Common myeloid progenitor, CD34-positive (primary cell): ENCODE data around the gene ARPP21.
A peak's percentile ranks its signal among the peaks of the same experiment; 100 is the strongest.

ENCODE experiments used
- CTCF ChIA-PET: fragments of 350-600 bp; sonication (Branson Sonifier 250); formaldehyde crosslinking; loops from one replicate; lab custom pipeline; 2021; ENCODE audit warnings: antibody characterized with exemption; lab: Charles Lee
- POLR2A ChIA-PET: fragments of 350-600 bp; sonication (Branson Sonifier 250); formaldehyde crosslinking; loops from one replicate; lab custom pipeline; 2021; ENCODE audit warnings: antibody characterized with exemption; lab: Charles Lee
- DNase-seq, 3 donors: peaks; one replicate each; pipeline versions ENCODE4 v3.0.0 to v3.0.0-alpha.2; 2013
- H3K27ac ChIP-seq, 2 experiments: 1 replicate in 1 of 2; 2 replicates in 1 of 2; pipeline ENCODE4 v1.7.0; 2013; ENCODE audit warnings: inconsistent platforms in 2 of 2, low read length in 2 of 2, mild to moderate bottlenecking in 2 of 2, low read depth in 1 of 2, moderate library complexity in 1 of 2; ENCODE audit not compliant: severe bottlenecking in 2 of 2, insufficient read depth in 1 of 2, poor library complexity in 1 of 2
- H3K27me3 ChIP-seq, 5 experiments: replicated peaks in 2 of 5; 1 replicate in 3 of 5; 2 replicates in 2 of 5; pipeline versions ENCODE4 v1.6.1 to v1.7.0; 2013; ENCODE audit warnings: low read length in 4 of 5, mild to moderate bottlenecking in 2 of 5, moderate library complexity in 2 of 5, inconsistent platforms in 1 of 5; ENCODE audit not compliant: insufficient read depth in 5 of 5, control insufficient read depth in 4 of 5
- H3K36me3 ChIP-seq, 4 experiments: 1 replicate in 2 of 4; 2 replicates in 2 of 4; pipeline versions ENCODE4 v1.6.1 to v1.7.0; 2013; ENCODE audit warnings: low read length in 3 of 4, control low read depth in 1 of 4, mild to moderate bottlenecking in 1 of 4; ENCODE audit not compliant: control insufficient read depth in 4 of 4, insufficient read depth in 4 of 4
- H3K4me1 ChIP-seq, 4 experiments: 1 replicate in 3 of 4; 2 replicates in 1 of 4; pipeline versions ENCODE4 v1.6.1 to v1.7.1; 2013; ENCODE audit warnings: low read length in 3 of 4, mild to moderate bottlenecking in 3 of 4, control low read depth in 1 of 4, inconsistent platforms in 1 of 4, moderate library complexity in 1 of 4; ENCODE audit not compliant: control insufficient read depth in 4 of 4, insufficient read depth in 4 of 4; ENCODE audit errors: control extremely low read depth in 1 of 4
- H3K4me3 ChIP-seq, 7 experiments: 1 replicate in 4 of 7; 2 replicates in 3 of 7; pipeline versions ENCODE4 v1.5.1 to v1.7.0; 2013; ENCODE audit warnings: mild to moderate bottlenecking in 7 of 7, low read length in 6 of 7, moderate library complexity in 6 of 7, inconsistent platforms in 2 of 7, low read depth in 2 of 7, control low read depth in 1 of 7; ENCODE audit not compliant: insufficient read depth in 4 of 7, control insufficient read depth in 1 of 7; ENCODE audit errors: extremely low read depth in 1 of 7
- H3K9me3 ChIP-seq, 5 experiments: 1 replicate in 4 of 5; 2 replicates in 1 of 5; pipeline versions ENCODE4 v1.6.1 to v1.7.1; 2013; ENCODE audit warnings: low read length in 4 of 5, mild to moderate bottlenecking in 2 of 5, inconsistent platforms in 1 of 5, low read depth in 1 of 5, moderate library complexity in 1 of 5; ENCODE audit not compliant: control insufficient read depth in 4 of 5, insufficient read depth in 2 of 5; ENCODE audit errors: control extremely low read depth in 1 of 5
- WGBS: methylation state at CpG from one replicate; pipeline ENCODE4 v1.1.5; 2013; ENCODE audit not compliant: insufficient coverage; 5-methylcytosine and 5-hydroxymethylcytosine counted together

ARPP21 gene

GRCh38 chr3:35708394-35709271 is 69.3 kb downstream of the ARPP21 start:
- H3K27ac ChIP-seq, result no peak overlapping the region
- ChIA-PET POLR2A (no interaction called here), CTCF (no interaction called here)
- H3K9me3 ChIP-seq, result no peaks in the 10 kb centered on the region
- peaks cover 0 to 7% (median 0%) of the 10 kb centered on the region in 5 experiments for H3K27me3 ChIP-seq
- H3K36me3 ChIP-seq, result no peaks in the 10 kb centered on the region
- peak in 2 of 3 donors; percentile 1 to 26 for DNase-seq
- 36% methylated on average over 5 of the region's 8 CpGs for WGBS
- no peak overlapping the region for H3K4me3 ChIP-seq
- H3K4me1 ChIP-seq, result peaks cover 0 to 12% (median 5%) of the 10 kb centered on the region in 4 experiments

GRCh38 chr3:35709691-35710090 is 70.4 kb downstream of the ARPP21 start:
- H3K4me1 ChIP-seq, result peaks cover 0 to 12% (median 5%) of the 10 kb centered on the region in 4 experiments
- no peak for DNase-seq
- no peak overlapping the region for H3K27ac ChIP-seq
- CTCF ChIA-PET, result no interaction called here
- H3K36me3 ChIP-seq, result no peaks in the 10 kb centered on the region
- 100% methylated on average over 3 of the region's 3 CpGs for WGBS
- peaks cover 0 to 7% (median 0%) of the 10 kb centered on the region in 5 experiments for H3K27me3 ChIP-seq
- no peak overlapping the region for H3K4me3 ChIP-seq
- H3K9me3 ChIP-seq, result no peaks in the 10 kb centered on the region
- POLR2A ChIA-PET, result no interaction called here

GRCh38 chr3:35710554-35710953 is 71.2 kb downstream of the ARPP21 start:
- CTCF ChIA-PET, result no interaction called here
- no peak for DNase-seq

GRCh38 chr3:35718921-35719320 is 79.6 kb downstream of the ARPP21 start:
- Histone ChIP-seq H3K27me3 (peaks cover 0 to 2% (median 0%) of the 10 kb centered on the region in 5 experiments), H3K4me1 (no peaks in the 10 kb centered on the region), H3K27ac (no peak overlapping the region), H3K36me3 (no peaks in the 10 kb centered on the region), H3K4me3 (no peak overlapping the region), H3K9me3 (no peaks in the 10 kb centered on the region)
- ChIA-PET CTCF (interaction anchor here (0.6 kb wide), 1 partner anchor 18 kb away, joined by 5 read pairs; no protein-coding TSS in a partner anchor), POLR2A (no interaction called here)
- WGBS, result no CpG with 5 or more reads among the region's 1 CpG
- DNase-seq, result no peak

More at GRCh38 chr3:35710554-35710953, 71.2 kb downstream of the ARPP21 start:
- Histone ChIP-seq H3K4me3 (no peak overlapping the region), H3K9me3 (no peaks in the 10 kb centered on the region), H3K4me1 (peaks cover 0 to 8% (median 3%) of the 10 kb centered on the region in 4 experiments), H3K36me3 (no peaks in the 10 kb centered on the region), H3K27me3 (peaks cover 0 to 7% (median 0%) of the 10 kb centered on the region in 5 experiments), H3K27ac (no peak overlapping the region)
- no CpG with 5 or more reads among the region's 1 CpG for WGBS
- POLR2A ChIA-PET, result no interaction called here

- Histone ChIP-seq H3K4me1 (no peaks in the 10 kb centered on the region), H3K4me3 (no peak overlapping the region), H3K27me3 (peaks cover 0 to 2% (median 0%) of the 10 kb centered on the region in 5 experiments), H3K36me3 (no peaks in the 10 kb centered on the region), H3K9me3 (no peaks in the 10 kb centered on the region), H3K27ac (no peak overlapping the region)
- 97% methylated on average over 8 of the region's 8 CpGs for WGBS
- POLR2A ChIA-PET, result no interaction called here
- no peak for DNase-seq
- CTCF ChIA-PET, result no interaction called here
Measured at GRCh38 chr3:35721628-35722027, 82.3 kb downstream of the ARPP21 start.

GRCh38 chr3:35722902-35723301 is 83.6 kb downstream of the ARPP21 start:
- CTCF ChIA-PET, result no interaction called here
- Histone ChIP-seq H3K4me1 (no peaks in the 10 kb centered on the region), H3K27me3 (peaks cover 0 to 2% (median 0%) of the 10 kb centered on the region in 5 experiments), H3K9me3 (no peaks in the 10 kb centered on the region), H3K27ac (no peak overlapping the region), H3K36me3 (no peaks in the 10 kb centered on the region), H3K4me3 (no peak overlapping the region)
- POLR2A ChIA-PET, result no interaction called here
- DNase-seq, result no peak

- Histone ChIP-seq H3K27ac (no peak overlapping the region), H3K4me1 (no peaks in the 10 kb centered on the region), H3K27me3 (no peaks in the 10 kb centered on the region), H3K36me3 (no peaks in the 10 kb centered on the region), H3K9me3 (no peaks in the 10 kb centered on the region), H3K4me3 (no peak overlapping the region)
- ChIA-PET CTCF (no interaction called here), POLR2A (no interaction called here)
- no peak for DNase-seq
Measured at GRCh38 chr3:35723480-35724097, 84.3 kb downstream of the ARPP21 start.
